IPS-18c (cell line): ENCODE measurements around the gene ENTPD8.
"Not testable (repeated sequence)": the region's sequence is repeated elsewhere in the genome, so short reads cannot be mapped to it uniquely, and the experiment has no call there.

Experiments used
- H3K4me3 ChIP-seq: 2 replicates; pipeline ENCODE4 v1.7.0; 2013; ENCODE audit warnings: low read depth, mild to moderate bottlenecking, low read length, moderate library complexity; ENCODE audit not compliant: insufficient read depth
- H3K9me3 ChIP-seq: one replicate; pipeline ENCODE4 v1.6.1; 2013; ENCODE audit warnings: mild to moderate bottlenecking, low read length, moderate library complexity; ENCODE audit not compliant: control insufficient read depth, insufficient read depth

Gene ENTPD8

GRCh38 chr9:137453643-137454081 is 12.5 kb upstream of the ENTPD8 start:
- Histone ChIP-seq H3K4me3 (peak overlapping the region; percentile 46; the same call in 1 of the 2 replicates), H3K9me3 (no peaks in the 10 kb centered on the region)

GRCh38 chr9:137452761-137453642 is 11.8 kb upstream of the ENTPD8 start:
- Histone ChIP-seq H3K4me3 (peak overlapping the region; percentile 46; the same call in 1 of the 2 replicates), H3K9me3 (no peaks in the 10 kb centered on the region)

DNA sequence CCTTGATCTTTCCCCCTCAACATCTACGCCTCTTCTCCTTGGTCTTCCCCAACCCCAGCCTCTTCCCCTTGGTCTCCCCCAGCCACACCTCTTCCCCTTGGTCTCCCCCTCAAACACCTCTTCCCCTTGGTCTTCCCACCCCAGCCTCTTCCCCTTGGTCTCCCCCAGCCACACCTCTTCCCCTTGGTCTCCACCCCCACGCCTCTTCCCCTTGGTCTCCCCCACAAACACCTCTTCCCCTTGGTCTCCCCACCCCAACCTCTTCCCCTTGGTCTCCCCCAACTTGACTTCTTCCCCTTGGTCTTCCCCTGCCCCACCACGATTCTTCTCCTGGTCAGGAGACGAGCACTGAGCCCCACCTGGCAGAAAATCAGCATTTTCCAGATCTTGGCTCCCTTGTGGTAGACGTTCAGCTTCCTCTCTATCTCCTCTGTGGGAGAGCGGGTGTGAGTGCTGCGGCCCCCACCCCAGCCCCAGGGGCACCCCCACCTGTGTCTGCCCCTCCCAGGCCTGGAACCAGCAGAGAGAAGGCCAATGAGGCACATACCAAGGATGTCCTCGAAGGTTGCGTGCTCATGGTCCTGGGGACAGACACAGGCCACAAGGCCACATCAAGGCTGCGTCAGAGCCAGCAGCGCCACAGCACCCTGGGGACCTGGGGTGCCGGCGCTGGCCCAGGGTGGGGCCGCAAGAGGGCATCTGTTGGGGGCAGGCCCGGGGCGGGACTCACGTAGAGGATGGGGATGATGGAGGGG is 11.0 kb upstream of the ENTPD8 start:
- H3K4me3 ChIP-seq: no peak overlapping the region
- no peaks in the 10 kb centered on the region for H3K9me3 ChIP-seq

DNA sequence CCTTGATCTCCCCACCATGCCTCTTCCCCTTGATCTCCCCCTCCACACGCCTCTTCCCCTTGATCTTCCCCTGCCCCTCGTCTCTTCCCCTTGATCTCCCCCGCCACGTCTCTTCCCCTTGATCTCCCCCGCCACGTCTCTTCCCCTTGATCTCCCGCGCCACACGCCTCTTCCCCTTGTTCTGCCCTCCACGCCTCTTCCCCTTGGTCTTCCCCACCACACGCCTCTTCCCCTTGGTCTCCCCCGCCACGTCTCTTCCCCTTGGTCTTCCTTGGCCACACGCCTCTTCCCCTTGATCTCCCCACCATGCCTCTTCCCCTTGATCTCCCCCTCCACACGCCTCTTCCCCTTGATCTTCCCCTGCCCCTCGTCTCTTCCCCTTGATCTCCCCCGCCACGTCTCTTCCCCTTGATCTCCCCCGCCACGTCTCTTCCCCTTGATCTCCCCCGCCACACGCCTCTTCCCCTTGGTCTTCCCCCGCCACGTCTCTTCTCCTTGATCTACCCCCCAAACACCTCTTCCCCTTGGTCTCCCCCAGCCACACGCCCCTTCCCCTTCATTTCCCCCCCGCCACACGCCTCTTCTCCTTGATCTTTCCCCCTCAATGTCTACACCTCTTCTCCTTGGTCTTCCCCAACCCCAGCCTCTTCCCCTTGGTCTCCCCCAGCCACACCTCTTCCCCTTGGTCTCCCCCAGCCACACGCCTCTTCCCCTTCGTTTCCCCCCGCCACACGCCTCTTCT is 10.3 kb upstream of the ENTPD8 start:
- H3K4me3 ChIP-seq, H3K9me3 ChIP-seq: not testable (repeated sequence)

DNA sequence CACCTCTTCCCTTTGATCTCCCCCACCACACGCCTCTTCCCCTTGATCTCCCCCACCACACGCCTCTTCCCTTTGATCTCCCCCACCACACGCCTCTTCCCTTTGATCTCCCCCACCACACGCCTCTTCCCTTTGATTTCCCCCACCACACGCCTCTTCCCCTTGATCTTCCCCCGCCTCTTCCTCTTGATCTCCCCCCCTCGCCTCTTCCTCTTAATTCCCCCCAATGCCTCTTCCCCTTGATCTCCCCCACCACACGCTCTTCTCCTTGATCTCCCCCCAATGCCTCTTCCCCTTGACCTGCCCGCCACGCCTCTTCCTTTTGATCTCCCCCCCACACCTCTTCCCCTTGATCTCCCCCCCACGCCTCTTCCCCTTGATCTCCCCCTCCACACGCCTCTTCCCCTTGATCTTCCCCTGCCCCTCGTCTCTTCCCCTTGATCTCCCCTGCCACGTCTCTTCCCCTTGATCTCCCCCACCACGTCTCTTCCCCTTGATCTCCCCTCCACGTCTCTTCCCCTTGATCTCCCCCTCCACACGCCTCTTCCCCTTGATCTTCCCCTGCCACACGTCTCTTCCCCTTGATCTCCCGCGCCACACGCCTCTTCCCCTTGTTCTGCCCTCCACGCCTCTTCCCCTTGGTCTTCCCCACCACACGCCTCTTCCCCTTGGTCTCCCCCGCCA is 9.5 kb upstream of the ENTPD8 start:
- not testable (repeated sequence) for H3K4me3 ChIP-seq, H3K9me3 ChIP-seq

DNA sequence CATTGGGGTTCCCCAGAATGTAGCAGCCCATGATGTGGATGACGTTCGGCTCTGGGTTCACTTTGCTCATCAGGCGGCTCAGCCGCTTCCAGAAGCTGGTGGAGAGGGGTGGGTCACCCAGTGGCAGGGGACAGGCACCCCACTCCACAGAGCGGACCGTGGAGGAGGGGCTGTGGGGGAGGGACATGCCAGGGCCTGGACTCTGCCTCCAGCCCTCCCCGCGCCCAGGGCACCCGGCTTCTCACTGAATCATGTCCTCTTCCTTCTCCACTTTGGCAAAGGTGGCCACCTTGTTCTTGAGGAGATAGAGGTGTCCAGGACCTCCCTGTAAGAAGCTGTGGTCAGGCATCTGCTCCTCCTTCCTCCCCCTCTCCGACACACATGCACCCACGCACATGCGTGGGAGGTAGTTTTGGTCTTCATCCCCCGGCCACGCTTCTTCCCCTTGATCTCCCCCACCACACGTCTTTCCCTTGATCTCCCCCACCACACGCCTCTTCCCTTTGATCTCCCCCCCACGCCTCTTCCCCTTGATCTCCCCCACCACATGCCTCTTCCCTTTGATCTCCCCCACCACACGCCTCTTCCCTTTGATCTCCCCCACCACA is 8.9 kb upstream of the ENTPD8 start:
- H3K9me3 ChIP-seq: no peaks in the 10 kb centered on the region
- H3K4me3 ChIP-seq: no peak overlapping the region

GRCh38 chr9:137449081-137449844 is 8.1 kb upstream of the ENTPD8 start:
- no peaks in the 10 kb centered on the region for H3K9me3 ChIP-seq
- H3K4me3 ChIP-seq: no peak overlapping the region

- Histone ChIP-seq H3K4me3 (no peak overlapping the region), H3K9me3 (no peaks in the 10 kb centered on the region)
Observed at GRCh38 chr9:137448602-137448962, 7.4 kb upstream of the ENTPD8 start.

- no peaks in the 10 kb centered on the region for H3K9me3 ChIP-seq
Observed at GRCh38 chr9:137447722-137448601, 6.8 kb upstream of the ENTPD8 start.

GRCh38 chr9:137446851-137447471 is 5.8 kb upstream of the ENTPD8 start:
- H3K9me3 ChIP-seq: no peaks in the 10 kb centered on the region
- H3K4me3 ChIP-seq: no peak overlapping the region

More at GRCh38 chr9:137447722-137448601, 6.8 kb upstream of the ENTPD8 start:
- H3K4me3 ChIP-seq: no peak overlapping the region

DNA sequence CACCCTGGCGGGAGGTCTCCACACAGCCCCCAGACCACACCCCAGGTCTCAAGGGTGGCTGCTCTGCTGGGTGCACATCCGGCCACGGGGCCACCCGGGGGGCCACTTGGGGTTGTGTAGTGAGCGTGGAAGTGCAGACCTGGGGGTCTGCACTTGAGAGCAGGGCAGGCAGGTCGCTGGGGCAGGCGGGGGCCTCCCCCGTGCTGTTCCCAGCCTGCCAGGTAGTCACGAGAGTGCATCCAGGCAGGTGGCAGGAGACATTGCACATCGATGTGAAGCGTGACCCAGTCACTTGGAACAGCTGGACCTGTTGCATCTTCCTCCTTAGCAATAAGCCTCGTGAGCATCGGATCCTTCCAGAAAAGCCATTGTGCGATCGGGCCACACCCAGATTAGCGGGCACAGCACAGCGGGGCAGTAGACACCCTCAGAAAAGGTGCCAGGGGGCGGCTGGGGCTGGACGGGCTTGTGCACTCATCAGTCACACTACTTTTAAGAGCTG is 4.8 kb upstream of the ENTPD8 start:
- Histone ChIP-seq H3K9me3 (no peaks in the 10 kb centered on the region), H3K4me3 (no peak overlapping the region; the same call in 1 of the 2 replicates)

DNA sequence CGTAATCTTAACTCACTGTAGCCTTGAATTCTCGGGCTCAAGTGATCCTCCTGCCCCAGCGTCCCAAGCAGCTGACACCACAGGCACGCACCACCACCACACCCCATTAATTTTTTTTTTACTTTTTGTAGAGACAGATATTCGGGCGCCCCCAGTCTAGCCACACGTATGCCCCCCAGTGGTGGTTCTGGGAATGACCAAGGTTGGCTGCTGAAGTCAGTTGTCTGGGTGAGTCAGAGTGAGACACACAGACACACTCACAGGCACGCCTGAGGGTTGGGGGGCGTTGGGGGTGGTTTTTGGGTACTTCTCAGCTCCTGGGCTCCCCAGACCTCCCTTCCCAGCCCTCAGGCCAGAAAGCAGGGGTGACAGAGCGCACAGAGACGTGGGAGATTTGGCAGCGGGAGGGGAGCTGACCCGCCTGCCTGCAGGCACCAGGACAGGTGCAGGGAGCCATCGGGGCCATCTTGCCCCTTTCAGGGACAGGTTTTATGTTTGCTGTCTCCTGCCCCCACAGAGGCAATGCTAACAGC is 4.2 kb upstream of the ENTPD8 start:
- H3K9me3 ChIP-seq: no peaks in the 10 kb centered on the region
- no peak overlapping the region; the same call in 1 of the 2 replicates for H3K4me3 ChIP-seq

- H3K4me3 ChIP-seq: no peak overlapping the region
- no peaks in the 10 kb centered on the region for H3K9me3 ChIP-seq
Observed at GRCh38 chr9:137444106-137444790, 3.1 kb upstream of the ENTPD8 start.

DNA sequence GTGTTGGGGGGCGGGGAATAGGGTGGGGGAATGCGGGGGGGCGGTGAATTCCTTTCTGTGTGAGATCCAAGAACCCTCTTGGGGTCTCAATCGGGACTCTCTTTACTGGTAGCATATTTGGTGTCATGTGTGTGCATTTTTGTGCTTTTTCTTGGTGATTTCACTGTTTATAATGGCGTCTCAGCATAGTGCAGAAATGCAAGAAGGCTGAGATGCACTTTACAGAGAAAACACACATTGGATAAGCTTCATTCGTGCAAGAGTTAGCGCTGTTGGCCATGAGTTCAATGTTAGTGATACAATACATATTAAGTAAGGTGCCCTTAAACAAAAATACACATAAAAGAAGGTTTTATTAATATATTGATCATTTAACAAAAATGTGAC is 771 bp upstream of the ENTPD8 start:
- Histone ChIP-seq H3K9me3 (no peaks in the 10 kb centered on the region), H3K4me3 (peak overlapping the region; percentile 39)
